ENCODE measurements around the gene EHD3.

- no peak for TF ChIP-seq POLR2A (IDR thresholded peaks at IDR 0.05)
- TF ChIP-seq, protein P1, sequence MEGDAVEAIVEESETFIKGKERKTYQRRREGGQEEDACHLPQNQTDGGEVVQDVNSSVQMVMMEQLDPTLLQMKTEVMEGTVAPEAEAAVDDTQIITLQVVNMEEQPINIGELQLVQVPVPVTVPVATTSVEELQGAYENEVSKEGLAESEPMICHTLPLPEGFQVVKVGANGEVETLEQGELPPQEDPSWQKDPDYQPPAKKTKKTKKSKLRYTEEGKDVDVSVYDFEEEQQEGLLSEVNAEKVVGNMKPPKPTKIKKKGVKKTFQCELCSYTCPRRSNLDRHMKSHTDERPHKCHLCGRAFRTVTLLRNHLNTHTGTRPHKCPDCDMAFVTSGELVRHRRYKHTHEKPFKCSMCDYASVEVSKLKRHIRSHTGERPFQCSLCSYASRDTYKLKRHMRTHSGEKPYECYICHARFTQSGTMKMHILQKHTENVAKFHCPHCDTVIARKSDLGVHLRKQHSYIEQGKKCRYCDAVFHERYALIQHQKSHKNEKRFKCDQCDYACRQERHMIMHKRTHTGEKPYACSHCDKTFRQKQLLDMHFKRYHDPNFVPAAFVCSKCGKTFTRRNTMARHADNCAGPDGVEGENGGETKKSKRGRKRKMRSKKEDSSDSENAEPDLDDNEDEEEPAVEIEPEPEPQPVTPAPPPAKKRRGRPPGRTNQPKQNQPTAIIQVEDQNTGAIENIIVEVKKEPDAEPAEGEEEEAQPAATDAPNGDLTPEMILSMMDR (IDR thresholded peaks at IDR 0.05), result no peak
Measured at GRCh38 chr2:31243053-31243452, 9.1 kb downstream of the EHD3 start.

Measured in Peyer's patch (tissue), 4 donors.